ENCODE data around the gene CGAS. TPM values are rescaled to one million over a fixed set of nuclear protein-coding genes. Genes with fewer than 3 reads are reported as not detected.

CGAS gene
- total RNA-seq (2016; rRNA removed; fragmentation: Illumina TruSeq; extraction: Trizol): 0.07 TPM in 1 of 2 replicates, not detected in the other
- total RNA-seq (2016; cell fraction: cytosol; rRNA removed; fragmentation: Illumina TruSeq; extraction: Trizol; ENCODE audit: low read depth): not detected in 2 replicates
- 0.04 TPM in 1 of 2 replicates, not detected in the other for total RNA-seq (2016; cell fraction: insoluble cytoplasmic fraction; rRNA removed; fragmentation: Illumina TruSeq; extraction: Trizol)
- not detected in 2 replicates for total RNA-seq (2016; cell fraction: membrane; rRNA removed; fragmentation: Illumina TruSeq; extraction: Trizol)
- total RNA-seq (2016; cell fraction: nucleus; rRNA removed; fragmentation: Illumina TruSeq; extraction: Trizol): 0.09 TPM in 1 of 2 replicates, not detected in the other
- 0.03 and 0.04 TPM in 2 replicates for polyA plus RNA-seq (2011; rRNA removed)
- not detected in 2 replicates for polyA plus RNA-seq (2011; cell fraction: cytosol; rRNA removed)
- 0.05 and 0.06 TPM in 2 replicates for polyA plus RNA-seq (2011; cell fraction: nucleus; rRNA removed)
- 0.05 TPM in 1 of 2 replicates, not detected in the other for polyA plus RNA-seq (2012)
- polyA plus RNA-seq (2016; cell fraction: cytosol; fragmentation: Illumina TruSeq; extraction: Trizol; ENCODE audit: low read depth): not detected in 2 replicates
- 0.30 TPM in 1 of 2 replicates, not detected in the other for polyA plus RNA-seq (2016; cell fraction: insoluble cytoplasmic fraction; fragmentation: Illumina TruSeq; extraction: Trizol; ENCODE audit: low read depth)
- not detected in 2 replicates for polyA plus RNA-seq (2016; cell fraction: membrane; fragmentation: Illumina TruSeq; extraction: Trizol; ENCODE audit: low read depth)
- polyA plus RNA-seq (2016; cell fraction: nucleus; fragmentation: Illumina TruSeq; extraction: Trizol; ENCODE audit: insufficient read depth, low read depth): not detected in 2 replicates
- 5.8 TPM in 1 of 2 replicates, not detected in the other for polyA minus RNA-seq (2011; rRNA and poly(A)+ RNA removed; ENCODE audit: low replicate concordance)
- not detected in 2 replicates for polyA minus RNA-seq (2011; cell fraction: cytosol; rRNA and poly(A)+ RNA removed)
- polyA minus RNA-seq (2011; cell fraction: nucleus; rRNA and poly(A)+ RNA removed): not detected in 2 replicates
- percentile 13 among the genes with signal in this experiment for Bru-seq, nascent RNA
- percentile 20 among the genes with signal in this experiment for BruChase-seq, experiment 1, labeled RNA remaining after a 6-hour chase
- BruChase-seq, experiment 2, labeled RNA remaining after a 2-hour chase: percentile 26 among the genes with signal in this experiment
- long read RNA-seq, experiment 1: 0 reads
- long read RNA-seq, experiment 2: 0 reads

DNA sequence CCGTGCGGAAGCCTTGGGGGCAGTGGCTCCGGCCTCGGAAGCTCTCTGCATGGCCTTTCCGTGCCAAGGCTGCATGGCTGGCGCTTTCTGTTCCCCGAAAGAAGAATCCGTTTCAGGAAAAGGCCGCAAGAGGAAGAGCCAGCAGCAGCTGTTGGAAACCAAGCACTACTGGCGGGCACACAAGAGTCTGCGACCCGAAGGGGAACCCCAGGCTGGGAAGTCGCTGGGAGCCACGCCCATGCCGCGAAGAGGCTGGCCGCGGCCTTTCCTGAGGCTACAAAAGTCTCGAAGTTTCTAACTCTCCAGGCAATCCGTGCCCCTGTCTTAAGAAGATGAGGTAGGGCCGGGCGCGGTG lies at the start of gene CGAS:
TSS of gene CGAS (minus strand) at position 191 of the 355 bp plus-strand sequence. CDS start at position 75, 116 bp downstream.
- no peak within 1 kb of the TSS for H3K4me3 ChIP-seq (replicated peaks in 1 of 3; ENCODE audit: insufficient read depth in 1 of 3, low read depth in 2 of 3, low read length in 3 of 3)
- WGBS (ENCODE audit: low lambda C conversion rate): 93% methylated on average over 20 of the region's 23 CpGs
- peaks cover 14% of the 10 kb centered on the region for H3K4me1 ChIP-seq (ENCODE audit: insufficient read depth, low read length)
- in situ Hi-C loops (cut with HindIII; ENCODE audit: extremely low pct_ligation_motif_present, low pct_unique_long_range_greater_than_20kb): no loop called here
- DNase-seq (ENCODE audit: low spot score): no peak
- no peak for ATAC-seq
- no peaks in the 10 kb centered on the region for H3K27me3 ChIP-seq (ENCODE audit: control insufficient read depth in 1 of 2, insufficient read depth in 2 of 2, low read length in 2 of 2)
- CTCF ChIA-PET (ENCODE audit: low intra/inter-chr PET ratio, low total read pairs): no interaction called here
- intact Hi-C loops (cut with micrococcal nuclease; ENCODE audit: unreplicated experiment): no loop called here
- FAIRE-seq: no peak
- no peak within 1 kb of the TSS for H2AFZ ChIP-seq (ENCODE audit: low read length)
- H3K27ac ChIP-seq (ENCODE audit: extremely low read length, insufficient read depth, low read length): no peak within 1 kb of the TSS
- H3K36me3 ChIP-seq (replicated peaks in 1 of 2; ENCODE audit: control insufficient read depth in 1 of 2, insufficient read depth in 2 of 2, low read length in 2 of 2): no peaks in the 10 kb centered on the region
- TF ChIP-seq, protein P1, sequence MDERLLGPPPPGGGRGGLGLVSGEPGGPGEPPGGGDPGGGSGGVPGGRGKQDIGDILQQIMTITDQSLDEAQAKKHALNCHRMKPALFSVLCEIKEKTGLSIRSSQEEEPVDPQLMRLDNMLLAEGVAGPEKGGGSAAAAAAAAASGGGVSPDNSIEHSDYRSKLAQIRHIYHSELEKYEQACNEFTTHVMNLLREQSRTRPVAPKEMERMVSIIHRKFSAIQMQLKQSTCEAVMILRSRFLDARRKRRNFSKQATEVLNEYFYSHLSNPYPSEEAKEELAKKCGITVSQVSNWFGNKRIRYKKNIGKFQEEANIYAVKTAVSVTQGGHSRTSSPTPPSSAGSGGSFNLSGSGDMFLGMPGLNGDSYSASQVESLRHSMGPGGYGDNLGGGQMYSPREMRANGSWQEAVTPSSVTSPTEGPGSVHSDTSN (CRISPR knock-in tag; IDR thresholded peaks at IDR 0.05): no peak
- TF ChIP-seq FOXP1 (IDR thresholded peaks at IDR 0.05) (no peak), FOXP1 (CRISPR knock-in tag; IDR thresholded peaks at IDR 0.05) (no peak), ZNF546 (CRISPR knock-in tag; conservative IDR thresholded peaks at IDR 0.05) (no peak), TAF1 (CRISPR knock-in tag; IDR thresholded peaks at IDR 0.05) (no peak), CREB1 (IDR thresholded peaks at IDR 0.05) (no peak), CREB1 (CRISPR knock-in tag; IDR thresholded peaks at IDR 0.05) (no peak), ZBTB20 (CRISPR knock-in tag; IDR thresholded peaks at IDR 0.05; ENCODE audit: borderline replicate concordance, low read depth) (no peak), SIN3B (IDR thresholded peaks at IDR 0.05; ENCODE audit: low read length) (no peak), MZF1 (CRISPR knock-in tag; IDR thresholded peaks at IDR 0.05; ENCODE audit: borderline replicate concordance) (no peak), SP4 (CRISPR knock-in tag; IDR thresholded peaks at IDR 0.05) (no peak), ZBTB8A (CRISPR knock-in tag; IDR thresholded peaks at IDR 0.05; ENCODE audit: borderline replicate concordance, low read depth) (no peak)
- TF ChIP-seq, protein P2, sequence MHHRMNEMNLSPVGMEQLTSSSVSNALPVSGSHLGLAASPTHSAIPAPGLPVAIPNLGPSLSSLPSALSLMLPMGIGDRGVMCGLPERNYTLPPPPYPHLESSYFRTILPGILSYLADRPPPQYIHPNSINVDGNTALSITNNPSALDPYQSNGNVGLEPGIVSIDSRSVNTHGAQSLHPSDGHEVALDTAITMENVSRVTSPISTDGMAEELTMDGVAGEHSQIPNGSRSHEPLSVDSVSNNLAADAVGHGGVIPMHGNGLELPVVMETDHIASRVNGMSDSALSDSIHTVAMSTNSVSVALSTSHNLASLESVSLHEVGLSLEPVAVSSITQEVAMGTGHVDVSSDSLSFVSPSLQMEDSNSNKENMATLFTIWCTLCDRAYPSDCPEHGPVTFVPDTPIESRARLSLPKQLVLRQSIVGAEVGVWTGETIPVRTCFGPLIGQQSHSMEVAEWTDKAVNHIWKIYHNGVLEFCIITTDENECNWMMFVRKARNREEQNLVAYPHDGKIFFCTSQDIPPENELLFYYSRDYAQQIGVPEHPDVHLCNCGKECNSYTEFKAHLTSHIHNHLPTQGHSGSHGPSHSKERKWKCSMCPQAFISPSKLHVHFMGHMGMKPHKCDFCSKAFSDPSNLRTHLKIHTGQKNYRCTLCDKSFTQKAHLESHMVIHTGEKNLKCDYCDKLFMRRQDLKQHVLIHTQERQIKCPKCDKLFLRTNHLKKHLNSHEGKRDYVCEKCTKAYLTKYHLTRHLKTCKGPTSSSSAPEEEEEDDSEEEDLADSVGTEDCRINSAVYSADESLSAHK (CRISPR knock-in tag; IDR thresholded peaks at IDR 0.05; ENCODE audit: borderline replicate concordance): no peak
- H3K9me3 ChIP-seq (ENCODE audit: low read length): no peaks in the 10 kb centered on the region
- no TSS peak for BruUV-seq (replicated peaks)
- POLR2A ChIA-PET: interaction anchor here (1.2 kb wide), 1 partner anchor 9 kb away, joined by 3 read pairs; the partner anchor contains the start of gene MTO1
- H3K4me2 ChIP-seq (ENCODE audit: low read depth, low read length): no peak within 1 kb of the TSS
- no peaks in the 10 kb centered on the region for H4K20me1 ChIP-seq (ENCODE audit: insufficient read depth, low read length)
- no peaks in the 10 kb centered on the region for H3K79me2 ChIP-seq (ENCODE audit: insufficient read depth, low read length)
- no peak within 1 kb of the TSS for H3K9ac ChIP-seq (ENCODE audit: insufficient read depth, low read depth, low read length)
